ENCODE data around the gene LAMA2.

GRCh38 chr6:129356129-129356528, 473.2 kb downstream of the LAMA2 start:
- TF ChIP-seq GATA2 (IDR thresholded peaks at IDR 0.05; ENCODE audit: low read depth, low read length), result no peak
- no peak for TF ChIP-seq GATA3 (IDR thresholded peaks at IDR 0.05; ENCODE audit: low read depth, low read length)

Data from SH-SY5Y (cell line).